A673 (cell line): ENCODE results near the gene PPHLN1.

Source experiments
- CTCF ChIP-seq: fragments of 300-800, 200-600 bp; sonication (generic); conservative IDR thresholded peaks from 2 replicates; pipeline ENCODE4 v1.5.1; 2017; ENCODE audit warnings: low read depth, mild to moderate bottlenecking, antibody characterized with exemption, low read length, moderate library complexity, mixed read lengths
- EZH2 ChIP-seq: fragments of 200-600 bp; sonication (generic); IDR thresholded peaks from 2 replicates; pipeline ENCODE4 v1.6.1; 2017; ENCODE audit warnings: borderline replicate concordance, low read depth, mild to moderate bottlenecking, mixed read lengths, antibody characterized with exemption, low read length; ENCODE audit not compliant: poor library complexity, severe bottlenecking

- TF ChIP-seq CTCF: no peak
- no peak for TF ChIP-seq EZH2
Measured at GRCh38 chr12:42432517-42433140, 106.7 kb downstream of the PPHLN1 start.
